H9 (cell line): ENCODE measurements around the gene MICALL2. TPM values are rescaled to one million over a fixed set of nuclear protein-coding genes. Genes with fewer than 3 reads are reported as not detected.
A peak's percentile ranks its signal among the peaks of the same experiment; 100 is the strongest.

ENCODE experiments used
- DNase-seq: peaks from one replicate; pipeline ENCODE4 v3.0.0-alpha.2; 2017
- H2AFZ ChIP-seq: one replicate; pipeline ENCODE4 v1.6.1; 2013; ENCODE audit warnings: mild to moderate bottlenecking, low read length, control low read depth, moderate library complexity
- H2AK5ac ChIP-seq: 2 replicates; pipeline ENCODE4 v1.6.1; 2013; ENCODE audit warnings: low read length, control low read depth, mixed read lengths; ENCODE audit not compliant: insufficient read length
- H2BK120ac ChIP-seq: one replicate; pipeline ENCODE4 v1.6.1; 2013; ENCODE audit warnings: low read depth, mild to moderate bottlenecking, low read length, control low read depth, inconsistent platforms; ENCODE audit not compliant: poor library complexity, severe bottlenecking
- H2BK12ac ChIP-seq: 2 replicates; pipeline ENCODE4 v1.6.1; 2013; ENCODE audit warnings: low read length, control low read depth, mixed read lengths, low read depth; ENCODE audit not compliant: insufficient read length
- H2BK15ac ChIP-seq: 2 replicates; pipeline ENCODE4 v1.6.1; 2013; ENCODE audit warnings: low read depth, low read length, control low read depth
- H2BK20ac ChIP-seq: one replicate; pipeline ENCODE4 v1.6.1; 2013; ENCODE audit warnings: low read depth, mild to moderate bottlenecking, low read length, control low read depth, inconsistent platforms; ENCODE audit not compliant: poor library complexity, severe bottlenecking
- H2BK5ac ChIP-seq: 2 replicates; pipeline ENCODE4 v1.6.1; 2013; ENCODE audit warnings: low read length, control low read depth, mixed read lengths; ENCODE audit not compliant: insufficient read length
- H3K14ac ChIP-seq: 2 replicates; pipeline ENCODE4 v1.6.1; 2013; ENCODE audit warnings: low read length, control low read depth; ENCODE audit not compliant: insufficient read depth
- H3K18ac ChIP-seq: 2 replicates; pipeline ENCODE4 v1.6.1; 2013; ENCODE audit warnings: low read depth, mild to moderate bottlenecking, mixed read lengths, low read length, control low read depth; ENCODE audit not compliant: insufficient read length
- H3K23ac ChIP-seq: 2 replicates; pipeline ENCODE4 v1.6.1; 2013; ENCODE audit warnings: low read length, control low read depth, mixed read lengths, low read depth; ENCODE audit not compliant: insufficient read length
- H3K23me2 ChIP-seq: 2 replicates; pipeline ENCODE4 v1.6.1; 2013; ENCODE audit warnings: low read depth, mild to moderate bottlenecking, mixed read lengths, low read length, control low read depth; ENCODE audit not compliant: insufficient read length, poor library complexity, severe bottlenecking
- H3K27ac ChIP-seq: 2 replicates; pipeline ENCODE4 v1.5.1; 2013; ENCODE audit warnings: low read length, control low read depth, mixed read lengths, low read depth; ENCODE audit not compliant: insufficient read length
- H3K27me3 ChIP-seq: 2 replicates; pipeline ENCODE4 v1.6.1; 2013; ENCODE audit warnings: low read length, control low read depth, inconsistent platforms; ENCODE audit not compliant: insufficient read depth
- H3K4ac ChIP-seq: 2 replicates; pipeline ENCODE4 v1.6.1; 2013; ENCODE audit warnings: low read depth, mild to moderate bottlenecking, control low read depth, inconsistent platforms, low read length, moderate library complexity
- H3K4me1 ChIP-seq: 2 replicates; pipeline ENCODE4 v1.6.1; 2013; ENCODE audit warnings: low read length, control low read depth, inconsistent platforms; ENCODE audit not compliant: insufficient read depth
- H3K4me2 ChIP-seq: 2 replicates; pipeline ENCODE4 v1.6.1; 2013; ENCODE audit warnings: low read length, control low read depth, mixed read lengths; ENCODE audit not compliant: insufficient read length, insufficient read depth
- H3K56ac ChIP-seq: 2 replicates; pipeline ENCODE4 v1.6.1; 2013; ENCODE audit warnings: low read depth, mild to moderate bottlenecking, mixed read lengths, low read length, control low read depth; ENCODE audit not compliant: insufficient read length
- H3K79me1 ChIP-seq: 2 replicates; pipeline ENCODE4 v1.6.1; 2013; ENCODE audit warnings: low read depth, mild to moderate bottlenecking, moderate library complexity, low read length, control low read depth, inconsistent platforms; ENCODE audit not compliant: insufficient read depth, poor library complexity, severe bottlenecking
- H3K79me2 ChIP-seq: 2 replicates; pipeline ENCODE4 v1.6.1; 2013; ENCODE audit warnings: low read length, control low read depth, inconsistent platforms; ENCODE audit not compliant: insufficient read depth
- H3K9ac ChIP-seq: 2 replicates; pipeline ENCODE4 v1.6.1; 2013; ENCODE audit warnings: low read length, control low read depth, mixed read lengths; ENCODE audit not compliant: insufficient read length; ENCODE audit errors: extremely low read depth
- H3K9me3 ChIP-seq: one replicate; pipeline ENCODE4 v1.6.1; 2013; ENCODE audit warnings: low read depth, low read length, inconsistent platforms; ENCODE audit not compliant: control insufficient read depth
- H3T11ph ChIP-seq: one replicate; pipeline ENCODE4 v1.6.1; 2013; ENCODE audit warnings: mild to moderate bottlenecking, low read length, control low read depth, inconsistent platforms
- H4K20me1 ChIP-seq: one replicate; pipeline ENCODE4 v1.6.1; 2013; ENCODE audit not compliant: control insufficient read depth, insufficient read length, insufficient read depth
- H4K5ac ChIP-seq: 2 replicates; pipeline ENCODE4 v1.6.1; 2013; ENCODE audit warnings: low read depth, mild to moderate bottlenecking, mixed read lengths, low read length, control low read depth; ENCODE audit not compliant: insufficient read length
- H4K8ac ChIP-seq: replicated peaks from 2 replicates; pipeline ENCODE4 v1.6.1; 2013; ENCODE audit warnings: low read length, control low read depth, mixed read lengths, low read depth; ENCODE audit not compliant: insufficient read length
- H4K91ac ChIP-seq: 2 replicates; pipeline ENCODE4 v1.6.1; 2013; ENCODE audit warnings: low read depth, mild to moderate bottlenecking, moderate library complexity, mixed read lengths, low read length, control low read depth; ENCODE audit not compliant: insufficient read length
- H3K27ac Mint-ChIP-seq, 3 experiments: 2 replicates in 2 of 3; 3 replicates in 1 of 3; pipeline ENCODE4 v1.8.0; 2020 to 2021; ENCODE audit warnings: mixed read lengths in 3 of 3, mild to moderate bottlenecking in 1 of 3, moderate library complexity in 1 of 3
- H3K27me3 Mint-ChIP-seq: 2 replicates; pipeline ENCODE4 v1.8.0; 2021; ENCODE audit warnings: low read depth, mild to moderate bottlenecking, moderate library complexity, mixed read lengths
- H3K36me3 Mint-ChIP-seq, 3 experiments: 2 replicates in 2 of 3; 3 replicates in 1 of 3; pipeline ENCODE4 v1.8.0; 2020 to 2021; ENCODE audit warnings: low read depth in 3 of 3, mixed read lengths in 3 of 3; ENCODE audit not compliant: insufficient read depth in 1 of 3
- H3K4me1 Mint-ChIP-seq, 2 experiments: 2 replicates each; pipeline ENCODE4 v1.8.0; 2020; ENCODE audit warnings: mixed read lengths in 2 of 2
- H3K4me3 Mint-ChIP-seq, 2 experiments: 2 replicates in 1 of 2; 3 replicates in 1 of 2; pipeline ENCODE4 v1.8.0; 2020 to 2021; ENCODE audit warnings: mild to moderate bottlenecking in 2 of 2, mixed read lengths in 2 of 2, moderate library complexity in 1 of 2
- H3K9me3 Mint-ChIP-seq, 2 experiments: 2 replicates in 1 of 2; 3 replicates in 1 of 2; pipeline ENCODE4 v1.8.0; 2020; ENCODE audit warnings: mild to moderate bottlenecking in 2 of 2, mixed read lengths in 2 of 2, moderate library complexity in 1 of 2
- CTCF ChIP-seq: fragments of 200-600 bp; sonication (generic); conservative IDR thresholded peaks from 3 replicates; pipeline ENCODE4 v1.8.0; 2021; ENCODE audit warnings: antibody characterized with exemption, mild to moderate bottlenecking
- WGBS: extraction: QIAGEN DNeasy Blood & Tissue Kit; methylation state at CpG from one replicate; pipeline ENCODE4 v1.1.7; 2013; ENCODE audit warnings: missing lambda C conversion rate, low lambda C conversion rate, mixed read lengths; ENCODE audit not compliant: insufficient read length; ENCODE audit errors: extremely low coverage; 5-methylcytosine and 5-hydroxymethylcytosine counted together
- total RNA-seq: library from RNA; stranded (reverse); gene quantifications from 2 replicates; pipeline ENCODE4 v1.2.1, GENCODE V29; 2021

The MICALL2 gene
- total RNA-seq, 1 experiment from 2014 or later, result 7.1 TPM

DNA sequence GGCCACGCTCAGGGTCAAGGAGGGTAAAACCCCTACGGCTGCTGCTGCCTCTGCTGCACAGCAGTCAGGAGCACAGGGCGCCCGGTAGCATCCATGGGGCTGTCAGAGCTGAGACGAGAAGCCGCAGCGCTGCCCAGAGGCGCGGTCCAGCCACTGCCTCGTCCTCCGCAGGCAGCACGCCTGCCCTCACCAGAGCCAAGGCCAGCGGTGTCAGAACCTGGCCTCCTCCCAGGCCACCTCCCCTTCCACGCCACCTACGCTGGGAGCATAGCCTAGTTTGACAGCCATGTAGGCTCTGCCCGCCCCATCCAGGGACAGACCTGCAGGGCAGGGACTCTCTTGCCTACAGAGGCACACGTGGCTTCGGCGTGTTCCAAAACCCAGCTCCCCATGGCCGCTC lies 28.7 kb upstream of the MICALL2 start:
- no peak overlapping the region for H4K8ac ChIP-seq
- H2BK15ac ChIP-seq, result no peak overlapping the region
- no peaks in the 10 kb centered on the region for H3K27me3 ChIP-seq
- no peaks in the 10 kb centered on the region for H3K79me2 ChIP-seq
- H2BK5ac ChIP-seq, result no peak overlapping the region
- H2BK20ac ChIP-seq, result no peak overlapping the region
- no peak overlapping the region for H2BK120ac ChIP-seq
- H2BK12ac ChIP-seq, result no peak overlapping the region
- TF ChIP-seq CTCF, result no peak
- peaks cover 21 to 73% (median 71%) of the 10 kb centered on the region in 3 experiments; a peak in 6 of 7 replicates for H3K36me3 Mint-ChIP-seq
- no peak overlapping the region for H3K23ac ChIP-seq
- peaks cover 3% of the 10 kb centered on the region for H4K20me1 ChIP-seq
- no peak overlapping the region for H3K9ac ChIP-seq
- H3K4me1 Mint-ChIP-seq, result no peaks in the 10 kb centered on the region
- no peak overlapping the region for H3T11ph ChIP-seq
- no peak for DNase-seq
- no peaks in the 10 kb centered on the region for H3K9me3 Mint-ChIP-seq
- H3K4me2 ChIP-seq, result no peak overlapping the region
- H3K27me3 Mint-ChIP-seq, result no peaks in the 10 kb centered on the region
- H2AFZ ChIP-seq, result no peak overlapping the region
- no peak overlapping the region for H3K4ac ChIP-seq
- H3K14ac ChIP-seq, result no peak overlapping the region
- H2AK5ac ChIP-seq, result no peak overlapping the region
- WGBS, result no CpG with 5 or more reads among the region's 20 CpGs
- H4K91ac ChIP-seq, result no peak overlapping the region
- H3K4me1 ChIP-seq, result no peaks in the 10 kb centered on the region
- no peaks in the 10 kb centered on the region for H3K79me1 ChIP-seq
- no peaks in the 10 kb centered on the region for H3K23me2 ChIP-seq
- no peak overlapping the region for H3K56ac ChIP-seq
- H3K18ac ChIP-seq, result no peak overlapping the region
- peak overlapping the region in 2 of 3 experiments; percentile 40 to 90; a peak in 1 of 7 replicates for H3K27ac Mint-ChIP-seq
- no peak overlapping the region for H3K27ac ChIP-seq
- H4K5ac ChIP-seq, result no peak overlapping the region
- H3K9me3 ChIP-seq, result no peaks in the 10 kb centered on the region
- no peak overlapping the region for H3K4me3 Mint-ChIP-seq
